H9 (cell line): Measurements from ENCODE around the gene CDK14. TPM values are rescaled to one million over a fixed set of nuclear protein-coding genes. Genes with fewer than 3 reads are reported as not detected.

Source experiments
- DNase-seq: peaks from one replicate; pipeline ENCODE4 v3.0.0-alpha.2; 2017
- H2AFZ ChIP-seq: one replicate; pipeline ENCODE4 v1.6.1; 2013; ENCODE audit warnings: mild to moderate bottlenecking, low read length, control low read depth, moderate library complexity
- H2AK5ac ChIP-seq: 2 replicates; pipeline ENCODE4 v1.6.1; 2013; ENCODE audit warnings: low read length, control low read depth, mixed read lengths; ENCODE audit not compliant: insufficient read length
- H2BK120ac ChIP-seq: one replicate; pipeline ENCODE4 v1.6.1; 2013; ENCODE audit warnings: low read depth, mild to moderate bottlenecking, low read length, control low read depth, inconsistent platforms; ENCODE audit not compliant: poor library complexity, severe bottlenecking
- H2BK12ac ChIP-seq: 2 replicates; pipeline ENCODE4 v1.6.1; 2013; ENCODE audit warnings: low read length, control low read depth, mixed read lengths, low read depth; ENCODE audit not compliant: insufficient read length
- H2BK15ac ChIP-seq: 2 replicates; pipeline ENCODE4 v1.6.1; 2013; ENCODE audit warnings: low read depth, low read length, control low read depth
- H2BK20ac ChIP-seq: one replicate; pipeline ENCODE4 v1.6.1; 2013; ENCODE audit warnings: low read depth, mild to moderate bottlenecking, low read length, control low read depth, inconsistent platforms; ENCODE audit not compliant: poor library complexity, severe bottlenecking
- H2BK5ac ChIP-seq: 2 replicates; pipeline ENCODE4 v1.6.1; 2013; ENCODE audit warnings: low read length, control low read depth, mixed read lengths; ENCODE audit not compliant: insufficient read length
- H3K14ac ChIP-seq: 2 replicates; pipeline ENCODE4 v1.6.1; 2013; ENCODE audit warnings: low read length, control low read depth; ENCODE audit not compliant: insufficient read depth
- H3K18ac ChIP-seq: 2 replicates; pipeline ENCODE4 v1.6.1; 2013; ENCODE audit warnings: low read depth, mild to moderate bottlenecking, mixed read lengths, low read length, control low read depth; ENCODE audit not compliant: insufficient read length
- H3K23ac ChIP-seq: 2 replicates; pipeline ENCODE4 v1.6.1; 2013; ENCODE audit warnings: low read length, control low read depth, mixed read lengths, low read depth; ENCODE audit not compliant: insufficient read length
- H3K23me2 ChIP-seq: 2 replicates; pipeline ENCODE4 v1.6.1; 2013; ENCODE audit warnings: low read depth, mild to moderate bottlenecking, mixed read lengths, low read length, control low read depth; ENCODE audit not compliant: insufficient read length, poor library complexity, severe bottlenecking
- H3K27ac ChIP-seq: 2 replicates; pipeline ENCODE4 v1.5.1; 2013; ENCODE audit warnings: low read length, control low read depth, mixed read lengths, low read depth; ENCODE audit not compliant: insufficient read length
- H3K27me3 ChIP-seq: 2 replicates; pipeline ENCODE4 v1.6.1; 2013; ENCODE audit warnings: low read length, control low read depth, inconsistent platforms; ENCODE audit not compliant: insufficient read depth
- H3K4ac ChIP-seq: 2 replicates; pipeline ENCODE4 v1.6.1; 2013; ENCODE audit warnings: low read depth, mild to moderate bottlenecking, control low read depth, inconsistent platforms, low read length, moderate library complexity
- H3K4me1 ChIP-seq: 2 replicates; pipeline ENCODE4 v1.6.1; 2013; ENCODE audit warnings: low read length, control low read depth, inconsistent platforms; ENCODE audit not compliant: insufficient read depth
- H3K4me2 ChIP-seq: 2 replicates; pipeline ENCODE4 v1.6.1; 2013; ENCODE audit warnings: low read length, control low read depth, mixed read lengths; ENCODE audit not compliant: insufficient read length, insufficient read depth
- H3K56ac ChIP-seq: 2 replicates; pipeline ENCODE4 v1.6.1; 2013; ENCODE audit warnings: low read depth, mild to moderate bottlenecking, mixed read lengths, low read length, control low read depth; ENCODE audit not compliant: insufficient read length
- H3K79me1 ChIP-seq: 2 replicates; pipeline ENCODE4 v1.6.1; 2013; ENCODE audit warnings: low read depth, mild to moderate bottlenecking, moderate library complexity, low read length, control low read depth, inconsistent platforms; ENCODE audit not compliant: insufficient read depth, poor library complexity, severe bottlenecking
- H3K79me2 ChIP-seq: 2 replicates; pipeline ENCODE4 v1.6.1; 2013; ENCODE audit warnings: low read length, control low read depth, inconsistent platforms; ENCODE audit not compliant: insufficient read depth
- H3K9ac ChIP-seq: 2 replicates; pipeline ENCODE4 v1.6.1; 2013; ENCODE audit warnings: low read length, control low read depth, mixed read lengths; ENCODE audit not compliant: insufficient read length; ENCODE audit errors: extremely low read depth
- H3K9me3 ChIP-seq: one replicate; pipeline ENCODE4 v1.6.1; 2013; ENCODE audit warnings: low read depth, low read length, inconsistent platforms; ENCODE audit not compliant: control insufficient read depth
- H3T11ph ChIP-seq: one replicate; pipeline ENCODE4 v1.6.1; 2013; ENCODE audit warnings: mild to moderate bottlenecking, low read length, control low read depth, inconsistent platforms
- H4K20me1 ChIP-seq: one replicate; pipeline ENCODE4 v1.6.1; 2013; ENCODE audit not compliant: control insufficient read depth, insufficient read length, insufficient read depth
- H4K5ac ChIP-seq: 2 replicates; pipeline ENCODE4 v1.6.1; 2013; ENCODE audit warnings: low read depth, mild to moderate bottlenecking, mixed read lengths, low read length, control low read depth; ENCODE audit not compliant: insufficient read length
- H4K8ac ChIP-seq: replicated peaks from 2 replicates; pipeline ENCODE4 v1.6.1; 2013; ENCODE audit warnings: low read length, control low read depth, mixed read lengths, low read depth; ENCODE audit not compliant: insufficient read length
- H4K91ac ChIP-seq: 2 replicates; pipeline ENCODE4 v1.6.1; 2013; ENCODE audit warnings: low read depth, mild to moderate bottlenecking, moderate library complexity, mixed read lengths, low read length, control low read depth; ENCODE audit not compliant: insufficient read length
- H3K27ac Mint-ChIP-seq, 3 experiments: 2 replicates in 2 of 3; 3 replicates in 1 of 3; pipeline ENCODE4 v1.8.0; 2020 to 2021; ENCODE audit warnings: mixed read lengths in 3 of 3, mild to moderate bottlenecking in 1 of 3, moderate library complexity in 1 of 3
- H3K27me3 Mint-ChIP-seq: 2 replicates; pipeline ENCODE4 v1.8.0; 2021; ENCODE audit warnings: low read depth, mild to moderate bottlenecking, moderate library complexity, mixed read lengths
- H3K36me3 Mint-ChIP-seq, 3 experiments: 2 replicates in 2 of 3; 3 replicates in 1 of 3; pipeline ENCODE4 v1.8.0; 2020 to 2021; ENCODE audit warnings: low read depth in 3 of 3, mixed read lengths in 3 of 3; ENCODE audit not compliant: insufficient read depth in 1 of 3
- H3K4me1 Mint-ChIP-seq, 2 experiments: 2 replicates each; pipeline ENCODE4 v1.8.0; 2020; ENCODE audit warnings: mixed read lengths in 2 of 2
- H3K4me3 Mint-ChIP-seq, 2 experiments: 2 replicates in 1 of 2; 3 replicates in 1 of 2; pipeline ENCODE4 v1.8.0; 2020 to 2021; ENCODE audit warnings: mild to moderate bottlenecking in 2 of 2, mixed read lengths in 2 of 2, moderate library complexity in 1 of 2
- H3K9me3 Mint-ChIP-seq, 2 experiments: 2 replicates in 1 of 2; 3 replicates in 1 of 2; pipeline ENCODE4 v1.8.0; 2020; ENCODE audit warnings: mild to moderate bottlenecking in 2 of 2, mixed read lengths in 2 of 2, moderate library complexity in 1 of 2
- CTCF ChIP-seq: fragments of 200-600 bp; sonication (generic); conservative IDR thresholded peaks from 3 replicates; pipeline ENCODE4 v1.8.0; 2021; ENCODE audit warnings: antibody characterized with exemption, mild to moderate bottlenecking
- total RNA-seq: library from RNA; stranded (reverse); gene quantifications from 2 replicates; pipeline ENCODE4 v1.2.1, GENCODE V29; 2021

The CDK14 gene
- total RNA-seq, 1 experiment from 2014 or later: 23.9 TPM

- no peaks in the 10 kb centered on the region; the same call in 1 of the 2 replicates for H3K4me1 ChIP-seq
- Mint-ChIP-seq H3K4me3 (no peak overlapping the region), H3K27me3 (peaks cover 3% of the 10 kb centered on the region; the same call in 1 of the 2 replicates), H3K4me1 (peaks cover 20 to 22% of the 10 kb centered on the region in 2 experiments), H3K27ac (no peak overlapping the region; a peak in 1 of 7 replicates), H3K9me3 (peaks cover 0 to 3% of the 10 kb centered on the region in 2 experiments; a peak in 1 of 5 replicates), H3K36me3 (peaks cover 0 to 4% (median 0%) of the 10 kb centered on the region in 3 experiments; a peak in 3 of 7 replicates)
- H3K79me1 ChIP-seq: no peaks in the 10 kb centered on the region
- no peaks in the 10 kb centered on the region for H4K20me1 ChIP-seq
- no peak overlapping the region for H3K18ac ChIP-seq
- peaks cover under 1% of the 10 kb centered on the region; the same call in 1 of the 2 replicates for H3K79me2 ChIP-seq
- H2BK20ac ChIP-seq: no peak overlapping the region
- no peak for TF ChIP-seq CTCF
- no peak overlapping the region for H4K5ac ChIP-seq
- H3K23me2 ChIP-seq: peaks cover 18% of the 10 kb centered on the region
- no peak overlapping the region for H3K4ac ChIP-seq
- no peak overlapping the region for H3T11ph ChIP-seq
- no peak overlapping the region for H4K8ac ChIP-seq
- no peak overlapping the region for H4K91ac ChIP-seq
- H3K27me3 ChIP-seq: no peaks in the 10 kb centered on the region
- no peak overlapping the region for H2BK5ac ChIP-seq
- H3K9ac ChIP-seq: no peak overlapping the region
- H3K4me2 ChIP-seq: no peak overlapping the region
- H2AFZ ChIP-seq: no peak overlapping the region
- no peak overlapping the region for H3K27ac ChIP-seq
- no peak overlapping the region for H3K56ac ChIP-seq
- DNase-seq: no peak
- H2BK12ac ChIP-seq: no peak overlapping the region
- H3K14ac ChIP-seq: no peak overlapping the region
- H3K23ac ChIP-seq: no peak overlapping the region
- H3K9me3 ChIP-seq: no peaks in the 10 kb centered on the region
- no peak overlapping the region for H2AK5ac ChIP-seq
- no peak overlapping the region for H2BK15ac ChIP-seq
- no peak overlapping the region for H2BK120ac ChIP-seq
Observed at GRCh38 chr7:90593205-90593604, 2.9 kb upstream of the CDK14 start.
